ENCODE measurements around the gene GMEB1. TPM values are rescaled to one million over a fixed set of nuclear protein-coding genes. Genes with fewer than 3 reads are reported as not detected.

GMEB1 gene
- total and polyA plus RNA-seq, 2 donors (not counting 1 experiment from before 2014, with no cell fraction given), result 7.5 to 21.7 TPM

DNA sequence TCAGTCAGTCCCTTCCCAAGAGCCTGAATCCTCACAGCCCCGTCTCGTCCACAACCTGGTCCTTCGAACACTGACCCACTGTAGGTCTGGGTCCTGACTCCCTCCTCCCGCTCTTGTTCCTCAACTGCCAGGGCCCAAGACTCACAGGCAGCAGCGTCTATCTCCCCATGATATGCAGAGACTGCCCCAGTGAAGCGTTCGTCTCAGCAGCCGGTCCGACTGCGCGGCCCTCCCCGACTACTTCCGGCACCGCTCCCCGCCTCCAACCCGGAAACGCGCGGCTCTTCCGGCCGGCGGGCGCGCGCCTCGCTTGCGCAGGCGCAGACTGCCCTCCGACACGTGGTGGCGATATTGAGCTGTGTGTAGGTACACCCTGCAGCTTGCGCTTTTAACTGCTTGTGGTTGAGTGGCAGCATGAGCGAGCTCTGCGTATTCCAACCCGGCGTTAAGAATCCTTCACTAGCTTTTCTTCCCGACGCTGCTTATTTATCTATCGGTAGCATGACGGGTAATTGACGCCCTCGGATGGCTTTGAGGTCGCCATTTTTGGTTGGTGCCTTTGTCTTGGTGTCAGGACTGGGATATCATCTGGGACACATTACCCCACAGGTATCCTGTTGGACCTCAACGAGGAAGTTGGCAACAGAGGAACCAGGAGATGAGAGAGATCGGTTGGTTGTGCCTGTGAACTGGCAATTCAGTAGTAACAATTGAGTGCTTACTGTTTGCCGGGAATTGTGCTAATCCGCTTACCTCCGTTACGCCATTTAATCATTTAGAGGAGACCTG is 25.5 kb upstream of the GMEB1 start, which contains the start of gene TAF12:
TSS of gene TAF12 (minus strand) at position 221 of the 789 bp plus-strand sequence. CDS start 20,986 bp downstream, outside the sequence.
- H4K20me1 ChIP-seq (ENCODE audit: control insufficient read depth, insufficient read depth, low read length, poor library complexity, severe bottlenecking), result no peaks in the 10 kb centered on the region
- peak within 1 kb of the TSS; percentile 97 for H3K4me2 ChIP-seq (replicated peaks; ENCODE audit: low read depth, low read length, poor library complexity, severe bottlenecking)
- Mint-ChIP-seq H3K27me3 (no peaks in the 10 kb centered on the region), H3K9me3 (ENCODE audit: insufficient read depth) (no peaks in the 10 kb centered on the region), H3K27ac (peak within 1 kb of the TSS; percentile 99), H3K4me1 (peaks cover 49% of the 10 kb centered on the region), H3K4me3 (peak within 1 kb of the TSS; percentile 100)
- peak within 1 kb of the TSS; percentile 67 to 91 (median 89) for H3K4me3 ChIP-seq (ENCODE audit: control extremely low read depth in 1 of 5, extremely low read depth in 1 of 5, insufficient read depth in 1 of 5, low read depth in 2 of 5, low read length in 4 of 5)
- intact Hi-C loops (cut with micrococcal nuclease), result loop anchor here (1.0 to 10.0 kb wide), 7 partner anchors 25 to 398 kb away; partner anchors contain the start of genes GMEB1 and YTHDF2
- CTCF ChIA-PET, result interaction anchor here (0.6 to 4.8 kb wide), 19 partner anchors 10 to 539 kb away, joined by 3 to 46 read pairs (median 4); partner anchors contain the start of genes GMEB1, SRSF4 and YTHDF2
- no peaks in the 10 kb centered on the region for H3K9me3 ChIP-seq (ENCODE audit: control extremely low read depth in 1 of 3, control insufficient read depth in 2 of 3, insufficient read depth in 1 of 3, low read length in 2 of 3)
- peak; percentile 97 for DNase-seq
- peak within 1 kb of the TSS; percentile 96 for H2AFZ ChIP-seq (ENCODE audit: insufficient read depth, low read depth, low read length, poor library complexity, severe bottlenecking)
- peaks cover 29 to 31% of the 10 kb centered on the region in 2 donors for H3K4me1 ChIP-seq (ENCODE audit: control insufficient read depth in 2 of 2, insufficient read depth in 2 of 2, low read length in 2 of 2)
- H3K79me2 ChIP-seq (ENCODE audit: control insufficient read depth, insufficient read depth, low read length), result peaks cover 57% of the 10 kb centered on the region
- peak; percentile 84 for ATAC-seq (ENCODE audit: low read depth)
- under 1% methylated on average over 40 of the region's 49 CpGs for WGBS (ENCODE audit: insufficient coverage)
- POLR2A ChIA-PET, result interaction anchor here (0.5 to 3.2 kb wide), 19 partner anchors 26 to 539 kb away, joined by 3 to 54 read pairs (median 3); partner anchors contain the start of genes GMEB1, RCC1, SRSF4 and YTHDF2
- TF ChIP-seq, protein P1, sequence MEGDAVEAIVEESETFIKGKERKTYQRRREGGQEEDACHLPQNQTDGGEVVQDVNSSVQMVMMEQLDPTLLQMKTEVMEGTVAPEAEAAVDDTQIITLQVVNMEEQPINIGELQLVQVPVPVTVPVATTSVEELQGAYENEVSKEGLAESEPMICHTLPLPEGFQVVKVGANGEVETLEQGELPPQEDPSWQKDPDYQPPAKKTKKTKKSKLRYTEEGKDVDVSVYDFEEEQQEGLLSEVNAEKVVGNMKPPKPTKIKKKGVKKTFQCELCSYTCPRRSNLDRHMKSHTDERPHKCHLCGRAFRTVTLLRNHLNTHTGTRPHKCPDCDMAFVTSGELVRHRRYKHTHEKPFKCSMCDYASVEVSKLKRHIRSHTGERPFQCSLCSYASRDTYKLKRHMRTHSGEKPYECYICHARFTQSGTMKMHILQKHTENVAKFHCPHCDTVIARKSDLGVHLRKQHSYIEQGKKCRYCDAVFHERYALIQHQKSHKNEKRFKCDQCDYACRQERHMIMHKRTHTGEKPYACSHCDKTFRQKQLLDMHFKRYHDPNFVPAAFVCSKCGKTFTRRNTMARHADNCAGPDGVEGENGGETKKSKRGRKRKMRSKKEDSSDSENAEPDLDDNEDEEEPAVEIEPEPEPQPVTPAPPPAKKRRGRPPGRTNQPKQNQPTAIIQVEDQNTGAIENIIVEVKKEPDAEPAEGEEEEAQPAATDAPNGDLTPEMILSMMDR (IDR thresholded peaks at IDR 0.05), result peak; percentile 54
- TF ChIP-seq EZH2 (IDR thresholded peaks at IDR 0.05; ENCODE audit: borderline replicate concordance, insufficient read depth, low read depth, low read length, poor library complexity, severe bottlenecking), result no peak
- H3K27me3 ChIP-seq (replicated peaks in 1 of 4; ENCODE audit: control extremely low read depth in 1 of 4, control insufficient read depth in 3 of 4, insufficient read depth in 4 of 4, low read length in 3 of 4), result no peaks in the 10 kb centered on the region
- H3K36me3 ChIP-seq (replicated peaks in 1 of 2; ENCODE audit: control extremely low read depth in 1 of 2, control insufficient read depth in 1 of 2, extremely low read depth in 1 of 2, insufficient read depth in 2 of 2, low read length in 1 of 2), result no peaks in the 10 kb centered on the region
- H3K27ac ChIP-seq (ENCODE audit: low read length in 2 of 2), result peak within 1 kb of the TSS; percentile 97 to 100
- H3K9ac ChIP-seq (ENCODE audit: low read length), result peak within 1 kb of the TSS; percentile 99

All from B cell (primary cell).